HepG2 (cell line): ENCODE measurements around the gene NEK8. TPM values are rescaled to one million over a fixed set of nuclear protein-coding genes. Genes with fewer than 3 reads are reported as not detected.

Experiments used
- CEBPB ChIP-seq: IDR thresholded peaks from 2 replicates; pipeline ENCODE4 v1.6.1; 2011; ENCODE audit warnings: low read depth, low read length, improper control_type of control experiment, borderline replicate concordance
- CHD2 ChIP-seq: IDR thresholded peaks from 2 replicates; pipeline ENCODE4 v1.6.1; 2011; ENCODE audit warnings: low read depth, low read length, improper control_type of control experiment
- EED ChIP-seq: sonication (generic); formaldehyde crosslinking; IDR thresholded peaks from 2 replicates; pipeline ENCODE4 v1.5.0; 2020; ENCODE audit warnings: mild to moderate bottlenecking, missing genetic modification reagents
- HDAC2 ChIP-seq: sonication (generic); formaldehyde crosslinking; IDR thresholded peaks from 2 replicates; pipeline ENCODE4 v1.4.0; 2020; ENCODE audit warnings: missing genetic modification reagents
- HMG20B ChIP-seq: conservative IDR thresholded peaks from 2 replicates; pipeline ENCODE4 v1.6.1; 2016; ENCODE audit warnings: missing genetic modification reagents, missing compliant biosample characterization
- HNRNPH1 ChIP-seq: fragments of 200-400 bp; formaldehyde crosslinking; optimal IDR thresholded peaks from 2 replicates; pipeline ENCODE3; 2017; ENCODE audit warnings: mild to moderate bottlenecking, low read depth, low read length
- KDM3A ChIP-seq: IDR thresholded peaks from 2 replicates; pipeline ENCODE4 v1.6.1; 2018; ENCODE audit warnings: low read depth, missing compliant biosample characterization
- MAFK ChIP-seq, 2 experiments: IDR thresholded peaks in 1 of 2; conservative IDR thresholded peaks in 1 of 2; 2 replicates each; pipeline ENCODE4 v1.6.1; 2011; ENCODE audit warnings: improper control_type of control experiment in 2 of 2, low read length in 2 of 2
- NFE2L1 ChIP-seq: sonication (generic); formaldehyde crosslinking; IDR thresholded peaks from 2 replicates; pipeline ENCODE4 v1.4.0; 2020; ENCODE audit warnings: missing genetic modification reagents, mild to moderate bottlenecking, borderline replicate concordance
- SOX5 ChIP-seq: IDR thresholded peaks from 2 replicates; pipeline ENCODE4 v1.6.1; 2016; ENCODE audit warnings: borderline replicate concordance
- SPEN ChIP-seq: sonication (generic); formaldehyde crosslinking; IDR thresholded peaks from 2 replicates; pipeline ENCODE4 v1.5.1; 2020; ENCODE audit warnings: low read depth, mild to moderate bottlenecking, missing genetic modification reagents
- SSRP1 ChIP-seq: IDR thresholded peaks from 2 replicates; pipeline ENCODE4 v1.6.1; 2016; ENCODE audit warnings: control low read depth
- TAF1 ChIP-seq: sonication (generic); formaldehyde crosslinking; IDR thresholded peaks from 2 replicates; pipeline ENCODE4 v1.4.0; 2020; ENCODE audit warnings: missing genetic modification reagents
- TBX2 ChIP-seq: sonication (generic); formaldehyde crosslinking; IDR thresholded peaks from 2 replicates; pipeline ENCODE4 v1.5.0; 2020; ENCODE audit warnings: missing genetic modification reagents, mild to moderate bottlenecking, borderline replicate concordance
- ZFP1 ChIP-seq: IDR thresholded peaks from 2 replicates; pipeline ENCODE4 v1.6.1; 2016
- ZFP82 ChIP-seq: sonication (generic); formaldehyde crosslinking; IDR thresholded peaks from 2 replicates; pipeline ENCODE4 v1.5.1; 2020; ENCODE audit warnings: mild to moderate bottlenecking, missing genetic modification reagents, borderline replicate concordance
- ZMYM3 ChIP-seq: sonication (generic); formaldehyde crosslinking; IDR thresholded peaks from 2 replicates; pipeline ENCODE4 v1.5.1; 2020; ENCODE audit warnings: mild to moderate bottlenecking, missing genetic modification reagents
- ZNF10 ChIP-seq: sonication (generic); formaldehyde crosslinking; IDR thresholded peaks from 2 replicates; pipeline ENCODE4 v1.4.0; 2020; ENCODE audit warnings: mild to moderate bottlenecking, low read depth, missing genetic modification reagents, borderline replicate concordance
- ZNF205 ChIP-seq: IDR thresholded peaks from 2 replicates; pipeline ENCODE4 v1.6.1; 2018; ENCODE audit warnings: missing biosample characterization, missing genetic modification reagents
- ZNF331 ChIP-seq: sonication (generic); formaldehyde crosslinking; IDR thresholded peaks from 2 replicates; pipeline ENCODE4 v1.4.0; 2020; ENCODE audit warnings: missing genetic modification reagents
- ZNF567 ChIP-seq: sonication (generic); formaldehyde crosslinking; IDR thresholded peaks from 2 replicates; pipeline ENCODE4 v1.8.1; 2023; ENCODE audit warnings: mild to moderate bottlenecking, missing genetic modification reagents, borderline replicate concordance
- polyA plus RNA-seq, 8 experiments: library from polyadenylated mRNA; depleted of rRNA in 3 of 8; stranded (reverse) in 7 of 8; unstranded in 1 of 8; fragments of >200 nt; fragmentation: Illumina TruSeq in 4 of 8; extraction: Trizol in 4 of 8; gene quantifications; 2 replicates each; pipeline versions ENCODE4 v1.2.1 to v1.2.3, GENCODE V29; 2011 to 2016; ENCODE audit warnings: low read depth in 4 of 8, missing spikeins in 1 of 8, mixed read lengths in 1 of 8; ENCODE audit not compliant: insufficient read depth in 1 of 8
- total RNA-seq, 5 experiments: library from RNA; depleted of rRNA; stranded (reverse); fragments of >200 nt; fragmentation: Illumina TruSeq; extraction: Trizol; gene quantifications; 2 replicates each; pipeline ENCODE4 v1.2.3, GENCODE V29; 2016; ENCODE audit warnings: low read depth in 1 of 5
- TF ChIP-seq, protein P1 (sequence below): IDR thresholded peaks from 2 replicates; pipeline ENCODE4 v1.6.1; 2016; ENCODE audit warnings: missing biosample characterization, missing genetic modification reagents, low read depth
- TF ChIP-seq, protein P2 (sequence below): sonication (generic); formaldehyde crosslinking; IDR thresholded peaks from 2 replicates; pipeline ENCODE4 v1.4.0; 2020; ENCODE audit warnings: low read depth, missing genetic modification reagents
- TF ChIP-seq, protein P3 (sequence below): sonication (generic); formaldehyde crosslinking; conservative IDR thresholded peaks from 2 replicates; pipeline ENCODE4 v1.5.0; 2020; ENCODE audit warnings: missing genetic modification reagents

The NEK8 gene
- total and polyA plus RNA-seq, 2 of the 13 experiments (the other 11 are each of a cell fraction or from before 2014, with no cell fraction given) = 5.8 to 13.5 TPM

DNA sequence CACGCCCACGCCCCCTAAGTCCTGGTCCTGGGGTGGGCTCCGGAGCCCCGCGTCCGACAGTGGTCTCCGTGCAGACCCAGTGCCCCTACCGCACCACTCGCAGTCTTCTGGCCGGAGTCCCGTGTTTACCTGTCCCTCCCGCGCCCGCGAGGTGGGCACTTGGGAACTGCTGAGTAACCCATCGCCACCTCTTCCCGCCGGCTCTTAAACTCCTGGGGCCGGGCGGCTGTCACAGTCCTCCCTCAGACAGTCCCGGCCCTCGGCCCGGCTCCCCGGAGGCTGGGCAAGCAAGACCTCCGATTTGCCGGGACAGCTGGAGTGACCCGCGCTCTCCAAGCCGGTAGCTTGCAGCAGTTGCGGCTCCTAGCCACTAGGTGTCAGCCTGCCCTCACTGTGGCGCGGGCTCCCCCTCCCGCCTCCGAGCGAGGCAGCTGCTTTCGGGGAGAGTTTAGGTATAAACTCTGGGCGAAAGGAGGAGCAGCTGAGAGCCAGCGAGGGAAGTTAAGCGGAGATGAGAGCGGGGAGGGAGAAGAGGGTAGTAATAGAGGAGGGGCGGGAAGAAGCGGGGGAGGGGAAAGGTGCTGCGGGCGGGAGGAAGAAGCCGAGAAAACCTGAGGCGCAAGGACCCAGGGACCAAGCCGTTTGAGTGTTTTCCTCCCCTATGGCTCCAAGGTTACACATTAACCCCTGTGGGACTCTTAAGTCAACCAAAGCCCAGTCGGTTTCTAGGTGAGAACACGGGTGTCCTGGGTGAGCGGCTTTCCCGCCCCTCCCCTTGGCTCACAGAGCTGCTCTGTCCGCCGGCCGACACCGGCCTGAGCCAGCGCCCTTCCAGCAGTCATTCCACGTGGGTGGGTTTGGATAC lies 1.7 kb upstream of the NEK8 start (continued):
- TF ChIP-seq, protein P1, sequence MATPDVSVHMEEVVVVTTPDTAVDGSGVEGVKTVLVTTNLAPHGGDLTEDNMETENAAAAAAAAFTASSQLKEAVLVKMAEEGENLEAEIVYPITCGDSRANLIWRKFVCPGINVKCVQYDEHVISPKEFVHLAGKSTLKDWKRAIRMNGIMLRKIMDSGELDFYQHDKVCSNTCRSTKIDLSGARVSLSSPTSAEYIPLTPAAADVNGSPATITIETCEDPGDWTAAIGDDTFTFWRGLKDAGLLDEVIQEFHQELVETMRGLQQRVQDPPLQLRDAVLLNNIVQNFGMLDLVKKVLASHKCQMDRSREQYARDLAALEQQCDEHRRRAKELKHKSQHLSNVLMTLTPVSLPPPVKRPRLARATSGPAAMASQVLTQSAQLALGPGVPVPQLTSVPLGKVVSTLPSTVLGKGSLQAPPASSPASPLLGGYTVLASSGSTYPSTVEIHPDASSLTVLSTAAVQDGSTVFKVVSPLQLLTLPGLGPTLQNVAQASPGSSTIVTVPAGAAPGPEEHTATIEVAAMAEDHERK (CRISPR knock-in tag) = no peak
- TF ChIP-seq SPEN (CRISPR knock-in tag) (peak; percentile 46; the same call in 1 of the 2 replicates), MAFK (conservative IDR thresholded peaks at IDR 0.05 in 1 of 2, IDR thresholded peaks at IDR 0.05 in 1 of 2; ENCODE audit: low read length in 2 of 2) (peak in 1 of 2 experiments; percentile 38; a peak in 1 of 4 replicates), CEBPB (no peak), TBX2 (peak; percentile 53; the same call in 1 of the 2 replicates), ZNF567 (CRISPR knock-in tag) (0 out of 2 replicates have a peak, but pooled peaks have one; percentile 5), CHD2 (no peak), HDAC2 (CRISPR knock-in tag) (peak; percentile 57; the same call in 1 of the 2 replicates), ZFP1 (CRISPR knock-in tag) (peak; percentile 68; the same call in 1 of the 2 replicates), SOX5 (CRISPR knock-in tag) (no peak), HNRNPH1 (no peak), ZMYM3 (CRISPR knock-in tag) (no peak), TAF1 (CRISPR knock-in tag) (peak; percentile 14; the same call in 1 of the 2 replicates), KDM3A (CRISPR knock-in tag) (peak; percentile 99), ZNF205 (CRISPR knock-in tag) (no peak; the same call in 1 of the 2 replicates), ZFP82 (CRISPR knock-in tag) (no peak), HMG20B (CRISPR knock-in tag) (no peak), ZNF331 (CRISPR knock-in tag) (peak; percentile 20; the same call in 1 of the 2 replicates), NFE2L1 (CRISPR knock-in tag) (no peak), EED (no peak; the same call in 1 of the 2 replicates), SSRP1 (CRISPR knock-in tag) (no peak), ZNF10 (CRISPR knock-in tag) (no peak)
- TF ChIP-seq, protein P2, sequence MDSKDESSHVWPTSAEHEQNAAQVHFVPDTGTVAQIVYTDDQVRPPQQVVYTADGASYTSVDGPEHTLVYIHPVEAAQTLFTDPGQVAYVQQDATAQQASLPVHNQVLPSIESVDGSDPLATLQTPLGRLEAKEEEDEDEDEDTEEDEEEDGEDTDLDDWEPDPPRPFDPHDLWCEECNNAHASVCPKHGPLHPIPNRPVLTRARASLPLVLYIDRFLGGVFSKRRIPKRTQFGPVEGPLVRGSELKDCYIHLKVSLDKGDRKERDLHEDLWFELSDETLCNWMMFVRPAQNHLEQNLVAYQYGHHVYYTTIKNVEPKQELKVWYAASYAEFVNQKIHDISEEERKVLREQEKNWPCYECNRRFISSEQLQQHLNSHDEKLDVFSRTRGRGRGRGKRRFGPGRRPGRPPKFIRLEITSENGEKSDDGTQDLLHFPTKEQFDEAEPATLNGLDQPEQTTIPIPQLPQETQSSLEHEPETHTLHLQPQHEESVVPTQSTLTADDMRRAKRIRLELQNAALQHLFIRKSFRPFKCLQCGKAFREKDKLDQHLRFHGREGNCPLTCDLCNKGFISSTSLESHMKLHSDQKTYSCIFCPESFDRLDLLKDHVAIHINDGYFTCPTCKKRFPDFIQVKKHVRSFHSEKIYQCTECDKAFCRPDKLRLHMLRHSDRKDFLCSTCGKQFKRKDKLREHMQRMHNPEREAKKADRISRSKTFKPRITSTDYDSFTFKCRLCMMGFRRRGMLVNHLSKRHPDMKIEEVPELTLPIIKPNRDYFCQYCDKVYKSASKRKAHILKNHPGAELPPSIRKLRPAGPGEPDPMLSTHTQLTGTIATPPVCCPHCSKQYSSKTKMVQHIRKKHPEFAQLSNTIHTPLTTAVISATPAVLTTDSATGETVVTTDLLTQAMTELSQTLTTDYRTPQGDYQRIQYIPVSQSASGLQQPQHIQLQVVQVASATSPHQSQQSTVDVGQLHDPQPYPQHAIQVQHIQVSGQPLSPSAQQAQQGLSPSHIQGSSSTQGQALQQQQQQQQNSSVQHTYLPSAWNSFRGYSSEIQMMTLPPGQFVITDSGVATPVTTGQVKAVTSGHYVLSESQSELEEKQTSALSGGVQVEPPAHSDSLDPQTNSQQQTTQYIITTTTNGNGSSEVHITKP = peak; percentile 61; the same call in 1 of the 2 replicates
- TF ChIP-seq, protein P3, sequence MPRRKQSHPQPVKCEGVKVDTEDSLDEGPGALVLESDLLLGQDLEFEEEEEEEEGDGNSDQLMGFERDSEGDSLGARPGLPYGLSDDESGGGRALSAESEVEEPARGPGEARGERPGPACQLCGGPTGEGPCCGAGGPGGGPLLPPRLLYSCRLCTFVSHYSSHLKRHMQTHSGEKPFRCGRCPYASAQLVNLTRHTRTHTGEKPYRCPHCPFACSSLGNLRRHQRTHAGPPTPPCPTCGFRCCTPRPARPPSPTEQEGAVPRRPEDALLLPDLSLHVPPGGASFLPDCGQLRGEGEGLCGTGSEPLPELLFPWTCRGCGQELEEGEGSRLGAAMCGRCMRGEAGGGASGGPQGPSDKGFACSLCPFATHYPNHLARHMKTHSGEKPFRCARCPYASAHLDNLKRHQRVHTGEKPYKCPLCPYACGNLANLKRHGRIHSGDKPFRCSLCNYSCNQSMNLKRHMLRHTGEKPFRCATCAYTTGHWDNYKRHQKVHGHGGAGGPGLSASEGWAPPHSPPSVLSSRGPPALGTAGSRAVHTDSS (CRISPR knock-in tag) = no peak
